Measurements from ENCODE around the gene PCDH9.

PCDH9 gene

DNA sequence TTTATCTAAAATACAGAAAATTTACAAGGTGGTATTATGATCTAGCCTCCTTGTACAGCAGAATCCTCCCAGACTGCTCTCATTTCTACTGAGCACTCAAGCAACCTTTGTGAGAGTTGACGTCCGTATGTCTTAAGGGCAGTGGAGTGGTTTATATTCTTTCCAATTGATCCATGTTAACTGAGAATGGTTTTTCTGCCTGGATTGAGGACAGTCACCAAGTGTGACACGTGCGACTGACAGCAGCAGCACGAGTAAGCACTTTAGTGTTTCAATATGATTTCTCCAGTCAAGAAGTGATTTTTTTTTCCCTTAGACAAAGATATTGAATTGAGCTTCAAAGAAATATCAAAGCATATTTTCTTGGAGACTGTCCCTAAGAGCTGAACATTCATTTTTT, 901.7 kb downstream of the PCDH9 start:
- H3K9me3 ChIP-seq (ENCODE audit: insufficient read depth, low read length): no peaks in the 10 kb centered on the region
- H3K27ac ChIP-seq (ENCODE audit: low read depth, low read length): no peak overlapping the region
- H3K4me2 ChIP-seq (ENCODE audit: low read depth, low read length, poor library complexity, severe bottlenecking): no peak overlapping the region
- no peaks in the 10 kb centered on the region for H3F3A ChIP-seq (ENCODE audit: insufficient read depth)
- no peak overlapping the region for H2AFZ ChIP-seq (ENCODE audit: low read depth, low read length, severe bottlenecking)
- H3K36me3 ChIP-seq (ENCODE audit: low read length): no peaks in the 10 kb centered on the region
- TF ChIP-seq EZH2phosphoT487 (conservative IDR thresholded peaks at IDR 0.05; ENCODE audit: low read length) (no peak), CTCF (IDR thresholded peaks at IDR 0.05; ENCODE audit: insufficient read depth, low read length, poor library complexity, severe bottlenecking) (no peak)
- H3K9me2 ChIP-seq (replicated peaks; ENCODE audit: insufficient read depth, low read length): no peaks in the 10 kb centered on the region
- H4K20me1 ChIP-seq (ENCODE audit: low read depth, low read length): no peaks in the 10 kb centered on the region
- no peaks in the 10 kb centered on the region for H3K79me2 ChIP-seq (ENCODE audit: insufficient read depth, low read length)
- no peak overlapping the region for H3K4me3 ChIP-seq (ENCODE audit: insufficient read depth, low read length, poor library complexity, severe bottlenecking)
- no peak overlapping the region for H3K9ac ChIP-seq (ENCODE audit: low read length)
- H3K27me3 ChIP-seq (ENCODE audit: low read length): no peaks in the 10 kb centered on the region

DNA sequence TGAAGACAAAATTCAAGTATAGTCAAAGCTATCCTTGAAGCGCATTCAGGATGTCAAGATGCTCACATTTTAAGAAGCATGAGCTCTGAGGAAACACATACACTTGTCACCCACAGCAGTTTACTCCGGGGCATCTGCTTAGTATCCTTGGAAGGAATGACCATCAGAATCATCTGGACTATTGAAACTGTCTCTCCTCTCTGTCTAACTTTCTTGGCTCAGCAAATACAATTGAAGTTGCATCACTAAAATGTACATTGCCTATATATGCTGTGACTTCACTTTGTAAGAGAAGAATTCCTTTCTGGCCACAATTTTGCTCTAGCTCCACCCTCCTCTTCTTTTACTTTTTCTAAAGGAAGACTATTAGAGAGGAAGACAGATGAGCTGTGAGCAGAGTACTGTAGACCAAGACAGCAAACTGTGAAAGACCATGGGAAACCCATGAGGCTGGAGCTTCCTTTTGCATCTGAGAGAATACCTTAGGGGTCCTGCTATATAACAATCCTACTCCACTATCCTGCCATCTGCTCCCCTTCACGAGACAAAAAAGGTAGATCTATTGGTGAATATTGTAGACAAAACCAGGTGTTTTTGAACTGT, 906.3 kb downstream of the PCDH9 start:
- Histone ChIP-seq H2AFZ (ENCODE audit: low read depth, low read length, severe bottlenecking) (no peak overlapping the region), H3K36me3 (ENCODE audit: low read length) (no peaks in the 10 kb centered on the region), H4K20me1 (ENCODE audit: low read depth, low read length) (no peaks in the 10 kb centered on the region), H3K4me3 (ENCODE audit: insufficient read depth, low read length, poor library complexity, severe bottlenecking) (no peak overlapping the region), H3K27ac (ENCODE audit: low read depth, low read length) (no peak overlapping the region), H3F3A (ENCODE audit: insufficient read depth) (no peaks in the 10 kb centered on the region), H3K27me3 (ENCODE audit: low read length) (no peaks in the 10 kb centered on the region), H3K9ac (ENCODE audit: low read length) (no peak overlapping the region), H3K79me2 (ENCODE audit: insufficient read depth, low read length) (no peaks in the 10 kb centered on the region), H3K4me2 (ENCODE audit: low read depth, low read length, poor library complexity, severe bottlenecking) (no peak overlapping the region), H3K9me3 (ENCODE audit: insufficient read depth, low read length) (no peaks in the 10 kb centered on the region), H3K9me2 (replicated peaks; ENCODE audit: insufficient read depth, low read length) (no peaks in the 10 kb centered on the region)
- TF ChIP-seq CTCF (IDR thresholded peaks at IDR 0.05; ENCODE audit: insufficient read depth, low read length, poor library complexity, severe bottlenecking): no peak
- TF ChIP-seq EZH2phosphoT487 (conservative IDR thresholded peaks at IDR 0.05; ENCODE audit: low read length): no peak

GRCh38 chr13:66322936-66323335, 907.2 kb downstream of the PCDH9 start:
- H3F3A ChIP-seq (ENCODE audit: insufficient read depth): no peaks in the 10 kb centered on the region
- no peak overlapping the region for H3K9ac ChIP-seq (ENCODE audit: low read length)
- H3K79me2 ChIP-seq (ENCODE audit: insufficient read depth, low read length): no peaks in the 10 kb centered on the region
- H3K27ac ChIP-seq (ENCODE audit: low read depth, low read length): no peak overlapping the region
- no peaks in the 10 kb centered on the region for H3K36me3 ChIP-seq (ENCODE audit: low read length)
- no peaks in the 10 kb centered on the region for H3K9me2 ChIP-seq (replicated peaks; ENCODE audit: insufficient read depth, low read length)
- no peak overlapping the region for H2AFZ ChIP-seq (ENCODE audit: low read depth, low read length, severe bottlenecking)
- no peak overlapping the region for H3K4me2 ChIP-seq (ENCODE audit: low read depth, low read length, poor library complexity, severe bottlenecking)
- no peak overlapping the region for H3K4me3 ChIP-seq (ENCODE audit: insufficient read depth, low read length, poor library complexity, severe bottlenecking)
- no peaks in the 10 kb centered on the region for H3K27me3 ChIP-seq (ENCODE audit: low read length)
- H3K9me3 ChIP-seq (ENCODE audit: insufficient read depth, low read length): no peaks in the 10 kb centered on the region
- H4K20me1 ChIP-seq (ENCODE audit: low read depth, low read length): no peaks in the 10 kb centered on the region
- no peak for TF ChIP-seq CTCF (IDR thresholded peaks at IDR 0.05; ENCODE audit: insufficient read depth, low read length, poor library complexity, severe bottlenecking)
- no peak for TF ChIP-seq EZH2phosphoT487 (conservative IDR thresholded peaks at IDR 0.05; ENCODE audit: low read length)

Measured in SU-DHL-6 (cell line).